Measurements from ENCODE around the gene FOCAD.

FOCAD gene

DNA sequence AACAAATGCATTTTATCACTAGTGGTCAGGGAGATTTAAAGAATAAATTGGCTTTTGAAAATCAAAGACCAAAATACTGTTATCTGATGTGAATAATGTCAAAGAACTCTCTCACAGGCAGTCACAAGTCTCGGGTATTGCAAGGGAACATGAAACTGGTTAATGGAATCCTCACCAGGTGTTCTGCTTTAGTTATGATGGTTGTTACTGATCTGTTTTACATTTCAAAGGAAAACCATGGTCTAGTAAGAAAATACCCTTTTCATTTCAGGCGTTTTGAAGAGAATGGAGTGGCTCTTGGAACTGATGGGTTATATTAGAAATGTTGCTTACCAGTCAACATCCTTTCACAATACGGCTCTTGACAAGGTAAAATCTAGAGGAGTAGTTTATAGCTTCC lies 304.0 kb downstream of the FOCAD start:
- DNase-seq (ENCODE audit: insufficient read length) (no peak), FAIRE-seq (no peak)
- TF ChIP-seq POLR2AphosphoS5 (IDR thresholded peaks at IDR 0.05; ENCODE audit: low read depth, low read length) = no peak
- no peak for TF ChIP-seq TAF1 (IDR thresholded peaks at IDR 0.05; ENCODE audit: borderline replicate concordance, low read depth, low read length)
- TF ChIP-seq POLR2A (IDR thresholded peaks at IDR 0.05; ENCODE audit: low read depth, low read length) = no peak

- TF ChIP-seq POLR2AphosphoS5 (IDR thresholded peaks at IDR 0.05; ENCODE audit: low read depth, low read length) (no peak), TAF1 (IDR thresholded peaks at IDR 0.05; ENCODE audit: borderline replicate concordance, low read depth, low read length) (no peak), POLR2A (IDR thresholded peaks at IDR 0.05; ENCODE audit: low read depth, low read length) (no peak)
- DNase-seq (ENCODE audit: insufficient read length) (no peak), FAIRE-seq (no peak)
Measured at GRCh38 chr9:20988671-20989315, 304.7 kb downstream of the FOCAD start.

DNA sequence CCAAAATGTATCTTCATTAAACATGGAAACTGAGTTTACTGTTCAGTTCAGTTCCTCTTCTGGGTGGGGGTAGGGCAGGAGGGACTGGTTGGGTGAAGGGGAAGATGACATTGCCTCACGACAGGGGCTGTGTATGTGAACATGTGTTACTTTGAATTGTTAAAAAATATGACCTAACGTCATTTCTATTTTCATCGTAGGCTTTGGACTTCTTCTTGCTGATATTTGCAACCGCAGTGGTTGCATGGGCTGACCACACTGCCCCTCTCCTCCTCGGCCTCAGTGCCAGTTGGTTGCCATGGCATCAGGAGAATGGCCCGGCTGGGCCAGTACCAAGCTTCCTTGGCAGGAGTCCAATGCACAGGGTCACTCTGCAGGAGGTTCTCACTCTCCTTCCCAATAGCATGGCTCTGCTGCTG lies 305.9 kb downstream of the FOCAD start:
- DNase-seq (ENCODE audit: insufficient read length) (no peak), FAIRE-seq (no peak)
- no peak for TF ChIP-seq POLR2AphosphoS5 (IDR thresholded peaks at IDR 0.05; ENCODE audit: low read depth, low read length)
- TF ChIP-seq POLR2A (IDR thresholded peaks at IDR 0.05; ENCODE audit: low read depth, low read length) = no peak
- TF ChIP-seq TAF1 (IDR thresholded peaks at IDR 0.05; ENCODE audit: borderline replicate concordance, low read depth, low read length) = no peak

DNA sequence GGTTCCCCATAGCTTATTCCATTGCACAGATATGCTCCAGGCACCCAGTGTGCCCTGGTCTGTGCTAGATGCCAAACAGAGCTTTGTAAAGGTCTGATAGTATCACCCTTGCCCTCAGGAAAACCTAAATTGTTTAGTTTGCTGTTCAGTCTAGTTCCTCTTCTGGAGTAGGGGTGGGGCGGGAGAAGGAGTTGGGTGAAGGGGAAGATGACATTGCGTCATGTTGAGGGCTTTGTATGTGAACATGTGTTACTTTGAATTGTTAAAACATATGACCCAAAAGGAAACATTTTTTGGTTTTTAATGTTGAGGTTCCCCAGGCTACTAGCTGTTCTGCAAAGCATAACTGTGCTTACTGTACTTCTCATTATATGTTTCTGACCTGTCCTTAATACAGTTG lies 306.8 kb downstream of the FOCAD start:
- FAIRE-seq = no peak

GRCh38 chr9:20994486-20994885 lies 310.4 kb downstream of the FOCAD start:
- TF ChIP-seq TAF1 (IDR thresholded peaks at IDR 0.05; ENCODE audit: borderline replicate concordance, low read depth, low read length) (no peak), POLR2A (IDR thresholded peaks at IDR 0.05; ENCODE audit: low read depth, low read length) (no peak), POLR2AphosphoS5 (IDR thresholded peaks at IDR 0.05; ENCODE audit: low read depth, low read length) (no peak)
- FAIRE-seq = peak; percentile 75

More for the DNA sequence above, 306.8 kb downstream of the FOCAD start:
- no peak for DNase-seq (ENCODE audit: insufficient read length)
- TF ChIP-seq TAF1 (IDR thresholded peaks at IDR 0.05; ENCODE audit: borderline replicate concordance, low read depth, low read length) (no peak), POLR2A (IDR thresholded peaks at IDR 0.05; ENCODE audit: low read depth, low read length) (no peak), POLR2AphosphoS5 (IDR thresholded peaks at IDR 0.05; ENCODE audit: low read depth, low read length) (no peak)

GRCh38 chr9:20995616-20996015 lies 311.6 kb downstream of the FOCAD start:
- DNase-seq (ENCODE audit: insufficient read length) (no peak), FAIRE-seq (peak; percentile 66)
- TF ChIP-seq POLR2A (IDR thresholded peaks at IDR 0.05; ENCODE audit: low read depth, low read length) (no peak), POLR2AphosphoS5 (IDR thresholded peaks at IDR 0.05; ENCODE audit: low read depth, low read length) (no peak), TAF1 (IDR thresholded peaks at IDR 0.05; ENCODE audit: borderline replicate concordance, low read depth, low read length) (no peak)

More at GRCh38 chr9:20994486-20994885, 310.4 kb downstream of the FOCAD start:
- DNase-seq (ENCODE audit: insufficient read length) = no peak

DNA sequence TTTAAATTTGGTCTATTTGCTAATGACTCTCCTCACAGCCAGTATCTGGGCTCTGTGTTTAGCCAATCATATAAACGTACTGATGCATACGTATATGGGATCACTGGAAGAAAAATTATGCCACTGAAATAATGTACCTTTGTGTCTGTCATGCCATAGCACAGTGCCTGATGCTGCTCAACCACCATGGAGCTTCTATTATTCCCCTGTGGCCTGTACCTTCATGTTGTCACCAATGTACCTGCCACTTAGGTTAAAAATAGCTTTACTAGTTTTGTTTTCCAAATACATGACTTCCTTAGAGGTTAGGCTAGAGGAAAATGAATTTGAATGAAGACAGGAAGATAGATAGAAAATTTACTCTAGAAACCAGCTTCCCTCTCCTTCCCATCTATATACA lies 312.8 kb downstream of the FOCAD start:
- TF ChIP-seq POLR2AphosphoS5 (IDR thresholded peaks at IDR 0.05; ENCODE audit: low read depth, low read length) (no peak), TAF1 (IDR thresholded peaks at IDR 0.05; ENCODE audit: borderline replicate concordance, low read depth, low read length) (no peak), POLR2A (IDR thresholded peaks at IDR 0.05; ENCODE audit: low read depth, low read length) (no peak)
- FAIRE-seq = peak; percentile 42

GRCh38 chr9:20997503-20998076 lies 313.5 kb downstream of the FOCAD start:
- DNase-seq (ENCODE audit: insufficient read length) (no peak), FAIRE-seq (peak; percentile 75)
- TF ChIP-seq TAF1 (IDR thresholded peaks at IDR 0.05; ENCODE audit: borderline replicate concordance, low read depth, low read length) (no peak), POLR2A (IDR thresholded peaks at IDR 0.05; ENCODE audit: low read depth, low read length) (no peak), POLR2AphosphoS5 (IDR thresholded peaks at IDR 0.05; ENCODE audit: low read depth, low read length) (no peak)

More for the DNA sequence above, 312.8 kb downstream of the FOCAD start:
- DNase-seq (ENCODE audit: insufficient read length) = no peak

GRCh38 chr9:21001581-21001980 lies 317.5 kb downstream of the FOCAD start:
- no peak for FAIRE-seq
- TF ChIP-seq TAF1 (IDR thresholded peaks at IDR 0.05; ENCODE audit: borderline replicate concordance, low read depth, low read length) = no peak
- no peak for TF ChIP-seq POLR2AphosphoS5 (IDR thresholded peaks at IDR 0.05; ENCODE audit: low read depth, low read length)
- no peak for TF ChIP-seq POLR2A (IDR thresholded peaks at IDR 0.05; ENCODE audit: low read depth, low read length)
- no peak for DNase-seq (ENCODE audit: insufficient read length)

- DNase-seq (ENCODE audit: insufficient read length) = no peak
- no peak for FAIRE-seq
Measured at GRCh38 chr9:21002040-21002439, 318.0 kb downstream of the FOCAD start.

DNA sequence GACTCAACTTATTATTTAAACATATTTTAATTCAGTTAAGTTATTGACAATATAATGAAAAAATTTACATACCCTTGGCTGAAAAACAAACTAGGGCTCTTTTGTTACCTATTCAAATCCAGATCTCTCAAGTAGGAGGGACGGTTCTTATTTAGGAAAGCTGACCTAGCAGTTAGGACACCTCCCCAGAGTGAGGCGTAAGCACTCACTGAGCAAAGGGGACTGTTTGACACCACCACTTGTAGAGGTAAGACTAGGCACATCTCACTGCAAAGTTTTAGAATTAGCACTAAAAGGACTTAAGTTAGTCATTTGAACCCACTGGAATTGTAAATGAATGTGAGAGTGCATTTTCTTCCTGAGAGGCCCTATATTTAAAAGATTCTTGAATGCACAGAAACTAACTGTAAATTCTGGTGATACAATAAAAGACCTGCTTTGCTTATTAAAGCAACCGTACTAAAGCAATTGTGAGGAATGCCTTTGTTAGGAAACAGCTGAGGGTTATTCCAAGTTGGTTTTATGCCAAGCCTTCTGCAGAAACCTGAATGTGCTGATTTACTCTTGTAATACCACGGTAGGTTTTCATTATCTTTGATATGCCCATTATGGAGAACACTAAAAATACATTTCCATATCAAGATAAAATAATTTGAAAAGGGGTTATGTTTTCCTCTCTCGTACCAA lies 331.2 kb downstream of the FOCAD start:
- TF ChIP-seq TAF1 (IDR thresholded peaks at IDR 0.05; ENCODE audit: borderline replicate concordance, low read depth, low read length) = no peak
- DNase-seq (ENCODE audit: insufficient read length) = no peak
- no peak for FAIRE-seq

More at GRCh38 chr9:21002040-21002439, 318.0 kb downstream of the FOCAD start:
- no peak for TF ChIP-seq POLR2AphosphoS5 (IDR thresholded peaks at IDR 0.05; ENCODE audit: low read depth, low read length)
- TF ChIP-seq POLR2A (IDR thresholded peaks at IDR 0.05; ENCODE audit: low read depth, low read length) = no peak
- no peak for TF ChIP-seq TAF1 (IDR thresholded peaks at IDR 0.05; ENCODE audit: borderline replicate concordance, low read depth, low read length)

- FAIRE-seq = no peak
Measured at GRCh38 chr9:21015995-21016394, 331.9 kb downstream of the FOCAD start.

More at GRCh38 chr9:21015995-21016394, 331.9 kb downstream of the FOCAD start:
- TF ChIP-seq POLR2A (IDR thresholded peaks at IDR 0.05; ENCODE audit: low read depth, low read length) (no peak), POLR2AphosphoS5 (IDR thresholded peaks at IDR 0.05; ENCODE audit: low read depth, low read length) (no peak), TAF1 (IDR thresholded peaks at IDR 0.05; ENCODE audit: borderline replicate concordance, low read depth, low read length) (no peak)
- no peak for DNase-seq (ENCODE audit: insufficient read length)
